COLO829 (cell line): Measurements from ENCODE around the gene MINDY4.

Source experiments
- DNase-seq: peaks from one replicate; pipeline ENCODE4 v3.0.0; 2012; ENCODE audit warnings: low spot score

Gene MINDY4

GRCh38 chr7:30771174-30771879 lies at the start of gene MINDY4:
TSS of gene MINDY4 (plus strand) at chr7:30771417. CDS start at chr7:30771494, 77 bp downstream.
- DNase-seq, result peak; percentile 87

DNA sequence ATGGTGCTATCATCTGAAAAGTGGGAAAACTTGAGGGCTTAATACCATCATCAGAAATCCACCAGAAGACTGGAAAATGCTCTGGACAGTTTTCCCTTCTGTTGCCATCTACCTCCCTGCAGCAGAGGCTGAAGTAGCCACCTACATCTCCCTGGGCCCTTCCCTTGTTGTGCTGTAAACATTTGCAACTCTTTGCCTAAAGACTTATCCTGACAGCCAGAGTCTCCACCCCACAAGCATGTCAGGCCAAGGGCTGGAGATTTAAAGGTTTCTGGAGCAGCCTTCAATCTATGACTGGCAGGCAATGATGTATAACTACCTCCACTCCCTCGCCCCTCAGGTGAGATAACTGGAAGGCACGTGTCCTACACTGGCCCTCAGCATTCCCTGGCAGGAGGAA lies 49.0 kb upstream of the MINDY4 start:
- DNase-seq, result no peak

GRCh38 chr7:30722671-30723070 lies 48.5 kb upstream of the MINDY4 start:
- DNase-seq, result no peak

- no peak for DNase-seq
Observed at GRCh38 chr7:30723776-30724175, 47.4 kb upstream of the MINDY4 start.

- DNase-seq, result no peak
Observed at GRCh38 chr7:30726296-30727006, 44.8 kb upstream of the MINDY4 start.

DNA sequence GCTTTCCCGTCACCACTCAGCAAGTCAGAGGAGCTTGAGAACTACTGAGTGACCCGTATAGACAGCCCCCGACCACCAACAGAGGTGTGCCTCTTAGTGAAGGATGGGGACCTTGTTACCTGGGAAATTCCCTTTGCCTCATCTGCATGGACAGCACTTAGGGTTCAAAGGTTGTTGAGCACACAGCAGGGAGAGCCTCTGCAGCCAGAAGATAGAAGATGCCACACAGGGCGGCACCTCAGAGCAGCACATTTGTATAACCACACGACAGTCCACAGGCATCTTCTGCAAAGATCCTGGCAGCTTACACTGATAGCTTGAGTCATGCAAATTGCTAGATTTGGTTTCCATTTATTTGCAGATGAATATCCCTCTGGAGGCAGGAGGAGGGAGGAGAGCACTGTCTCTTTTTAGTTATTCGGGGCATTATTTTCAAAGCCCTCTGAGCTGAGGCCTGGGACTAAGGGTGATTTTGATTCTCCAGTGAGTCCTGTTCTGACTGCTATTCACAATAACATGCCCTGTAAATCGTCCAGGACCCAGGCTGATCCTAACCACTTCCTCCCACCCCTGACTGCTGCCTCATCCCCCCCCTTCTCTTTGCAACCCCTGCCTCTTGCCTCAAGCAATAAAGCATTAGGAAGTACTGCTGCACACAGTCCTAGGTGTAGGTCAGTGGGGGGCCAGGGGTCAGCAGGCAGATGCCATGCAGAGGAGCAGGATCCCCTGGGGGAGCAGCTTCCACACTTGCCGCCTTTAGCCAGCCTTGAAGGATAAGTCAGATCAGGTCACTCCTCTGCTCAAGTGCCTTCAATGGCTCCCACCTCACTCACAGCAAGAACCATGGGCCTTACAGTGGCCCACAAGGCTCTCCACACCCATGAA lies 43.9 kb upstream of the MINDY4 start:
- no peak for DNase-seq

- DNase-seq, result no peak
Observed at GRCh38 chr7:30728591-30729100, 42.6 kb upstream of the MINDY4 start.

GRCh38 chr7:30729642-30730041 lies 41.6 kb upstream of the MINDY4 start:
- DNase-seq, result no peak

DNA sequence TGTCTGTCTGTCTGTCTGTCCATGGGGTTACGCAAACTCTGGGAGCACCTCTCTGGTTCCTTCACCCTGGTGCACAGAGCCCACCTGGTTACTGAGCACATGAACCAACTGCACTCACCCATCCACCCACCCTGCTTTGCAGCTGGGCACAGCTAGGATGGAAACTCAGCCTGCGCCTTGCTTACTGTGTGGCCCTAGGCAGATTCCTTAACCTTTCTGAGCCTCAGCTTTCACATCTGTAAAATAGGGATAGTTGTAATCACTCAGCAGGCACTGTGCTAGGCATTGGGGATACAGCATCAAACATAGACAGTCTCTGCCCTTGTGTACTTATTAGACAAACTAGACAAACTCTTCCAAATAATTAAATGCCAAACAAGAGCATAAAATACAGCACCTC lies 41.1 kb upstream of the MINDY4 start:
- DNase-seq, result no peak

- no peak for DNase-seq
Observed at GRCh38 chr7:30730996-30731395, 40.2 kb upstream of the MINDY4 start.

- DNase-seq, result no peak
Observed at GRCh38 chr7:30731581-30731980, 39.6 kb upstream of the MINDY4 start.

DNA sequence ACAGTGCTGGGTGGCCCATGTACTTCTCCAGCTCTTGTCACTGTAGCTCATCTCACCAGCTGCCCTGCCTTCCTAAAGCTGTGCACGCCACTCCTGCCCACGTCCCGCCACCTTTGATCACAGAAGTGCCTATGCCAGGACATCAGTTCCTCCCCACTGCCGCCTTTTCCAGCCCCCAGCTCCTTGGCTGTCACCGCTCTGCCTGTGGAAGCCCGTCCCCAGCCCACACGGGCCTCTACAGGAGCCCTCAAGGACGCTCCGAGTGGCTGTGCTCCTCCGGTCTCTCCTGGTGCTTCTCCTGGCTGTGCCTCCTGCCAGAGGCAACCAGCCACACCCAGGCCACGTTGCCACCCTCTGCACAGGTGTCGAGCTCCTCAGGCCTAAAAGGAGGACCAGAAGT lies 38.6 kb upstream of the MINDY4 start:
- DNase-seq, result no peak

GRCh38 chr7:30733216-30733615 lies 38.0 kb upstream of the MINDY4 start:
- no peak for DNase-seq

- DNase-seq, result no peak
Observed at GRCh38 chr7:30733691-30734090, 37.5 kb upstream of the MINDY4 start.

DNA sequence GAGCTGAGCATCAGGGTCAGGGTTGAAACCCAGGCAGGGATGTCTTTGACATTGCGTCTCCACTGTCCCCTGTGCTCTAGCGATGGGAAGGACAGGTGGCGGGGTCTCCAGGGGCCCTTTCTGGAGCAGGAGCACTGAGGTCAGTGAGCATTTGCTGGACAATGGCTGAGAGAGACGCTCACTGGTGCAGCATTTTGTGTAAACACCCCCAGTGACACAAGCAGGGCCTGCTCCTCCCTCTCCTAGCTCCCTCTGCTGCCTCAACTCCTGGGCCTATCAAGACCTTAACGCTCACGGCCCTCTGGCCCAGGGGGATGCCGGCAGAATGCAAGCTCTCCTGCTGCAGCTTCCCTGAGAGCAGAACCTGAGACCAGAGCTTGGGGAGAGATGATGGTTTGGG lies 36.7 kb upstream of the MINDY4 start:
- no peak for DNase-seq

DNA sequence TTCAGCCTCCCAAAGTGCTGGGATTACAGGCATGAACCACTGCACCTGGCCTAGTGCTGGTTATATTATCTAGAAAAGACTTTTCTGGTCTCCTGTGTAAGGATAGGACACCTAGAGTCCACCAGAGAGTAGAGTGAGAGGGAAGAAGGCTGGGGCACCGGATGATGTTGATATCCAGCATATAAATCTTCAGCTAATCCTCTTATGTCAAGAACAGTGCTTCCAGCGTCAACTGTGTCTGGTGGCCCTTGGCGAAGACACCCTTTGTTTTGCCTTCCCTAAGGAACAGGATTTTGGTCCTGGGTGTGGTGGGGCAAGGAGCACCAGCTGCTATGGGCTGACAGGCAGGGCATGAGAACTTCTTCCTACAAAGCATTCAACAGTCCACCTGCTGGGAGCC lies 35.6 kb upstream of the MINDY4 start:
- no peak for DNase-seq

DNA sequence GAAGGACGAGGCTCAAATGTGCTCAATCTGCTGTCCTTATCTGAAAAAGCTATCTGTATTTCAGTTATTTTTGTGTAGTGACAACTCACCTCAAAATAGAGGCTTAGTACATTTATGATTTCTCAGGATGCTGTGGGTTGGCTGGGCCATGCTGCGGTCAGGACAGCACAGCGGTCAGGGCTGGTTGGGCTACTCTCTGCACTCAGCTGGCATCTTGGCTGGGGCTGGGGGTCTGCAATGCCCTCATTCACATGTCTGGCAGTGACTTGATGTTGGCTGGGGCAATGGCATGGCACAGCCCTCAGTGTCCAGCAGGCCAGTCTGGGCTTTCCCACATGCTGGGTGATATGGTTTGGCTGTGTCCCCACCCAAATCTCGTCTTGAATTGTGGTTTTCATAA lies 34.9 kb upstream of the MINDY4 start:
- no peak for DNase-seq

GRCh38 chr7:30738026-30738915 lies 32.9 kb upstream of the MINDY4 start:
- DNase-seq, result no peak

- no peak for DNase-seq
Observed at GRCh38 chr7:30739691-30740090, 31.5 kb upstream of the MINDY4 start.

DNA sequence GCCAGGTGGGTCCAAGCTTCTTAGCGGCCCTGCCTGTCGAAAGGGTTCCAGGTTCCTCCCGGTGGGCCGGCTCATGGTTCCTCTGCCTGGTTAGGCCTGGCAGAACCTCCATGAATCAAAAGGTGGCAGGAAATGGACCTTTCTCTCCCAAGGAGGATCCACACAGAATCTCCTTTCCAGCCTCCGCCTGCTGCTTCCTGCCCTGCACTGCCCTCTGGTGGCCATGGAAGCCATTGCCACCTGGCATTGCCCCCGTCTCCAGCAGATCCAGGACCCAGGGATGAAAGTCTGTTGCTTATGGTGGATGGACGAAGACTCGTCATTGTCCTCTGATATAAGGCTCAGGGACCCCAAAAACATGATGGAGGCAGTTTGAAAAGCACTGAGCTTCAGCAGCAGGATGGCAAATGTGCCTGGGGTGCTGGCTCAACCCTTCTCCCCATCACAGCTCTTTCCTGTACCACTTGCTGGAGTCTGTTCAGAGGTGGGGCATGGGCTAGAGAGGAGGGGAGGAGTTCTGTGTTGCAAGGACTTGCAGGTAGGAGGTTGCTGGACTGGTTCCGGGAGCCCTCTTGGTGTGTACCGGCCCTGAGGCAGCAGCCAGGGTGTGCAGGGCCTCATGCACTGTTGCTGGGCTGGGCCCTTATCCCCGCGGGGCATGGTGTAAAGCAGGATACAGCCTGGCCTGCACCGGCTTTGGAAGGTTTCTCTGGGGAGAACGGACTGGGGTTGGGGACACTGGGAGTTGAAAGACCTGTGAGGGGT lies 30.6 kb upstream of the MINDY4 start:
- peak; percentile 94 for DNase-seq

DNA sequence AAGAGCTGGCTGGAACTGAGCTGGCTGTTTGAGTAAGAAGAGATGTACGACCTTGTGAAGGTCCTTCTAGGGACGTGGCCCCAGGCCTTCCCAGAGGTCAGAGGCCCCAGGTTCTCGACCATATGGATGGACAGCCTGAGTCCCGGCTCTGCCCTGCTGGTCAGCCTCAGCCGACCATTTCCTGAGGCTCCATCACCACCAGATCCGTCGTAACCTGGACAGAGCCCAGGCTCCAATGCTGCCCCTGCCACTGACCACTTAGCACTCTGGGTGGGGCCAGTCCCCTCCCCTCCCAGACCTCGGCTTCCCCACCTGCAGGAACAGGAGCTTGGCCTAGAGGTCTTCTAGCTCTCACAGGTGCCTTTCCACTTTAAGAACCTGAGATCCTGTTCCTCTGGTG lies 29.9 kb upstream of the MINDY4 start:
- DNase-seq, result no peak
